ENCODE measurements around the gene ADM2.

The ADM2 gene

DNA sequence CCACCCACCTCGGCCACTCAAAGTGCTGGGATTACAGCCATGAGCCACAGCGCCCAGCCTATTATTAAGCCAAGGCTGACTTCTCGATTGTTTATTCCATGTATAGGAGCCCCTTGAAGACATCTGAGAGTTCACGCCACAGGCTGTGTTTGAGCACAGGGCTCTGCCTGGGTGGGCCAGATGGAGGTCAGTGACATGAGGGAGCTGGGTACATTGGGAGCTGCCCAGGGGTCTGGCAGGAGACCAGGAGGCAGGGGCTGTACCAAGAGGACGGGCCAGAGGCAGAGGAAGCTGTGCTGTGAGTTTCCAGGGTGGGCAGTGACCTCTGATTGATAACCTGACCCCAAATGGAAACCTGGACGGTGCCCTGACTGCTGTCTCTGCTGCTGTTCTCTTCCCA lies 20.8 kb downstream of the ADM2 start:
- ATAC-seq: no peak
- no peak for TF ChIP-seq TCF4 (CRISPR knock-in tag; IDR thresholded peaks at IDR 0.05; ENCODE audit: borderline replicate concordance)
- TF ChIP-seq ISL1 (CRISPR knock-in tag; IDR thresholded peaks at IDR 0.05): no peak
- no peak for TF ChIP-seq SNAI2 (CRISPR knock-in tag; IDR thresholded peaks at IDR 0.05)
- TF ChIP-seq, protein P1, sequence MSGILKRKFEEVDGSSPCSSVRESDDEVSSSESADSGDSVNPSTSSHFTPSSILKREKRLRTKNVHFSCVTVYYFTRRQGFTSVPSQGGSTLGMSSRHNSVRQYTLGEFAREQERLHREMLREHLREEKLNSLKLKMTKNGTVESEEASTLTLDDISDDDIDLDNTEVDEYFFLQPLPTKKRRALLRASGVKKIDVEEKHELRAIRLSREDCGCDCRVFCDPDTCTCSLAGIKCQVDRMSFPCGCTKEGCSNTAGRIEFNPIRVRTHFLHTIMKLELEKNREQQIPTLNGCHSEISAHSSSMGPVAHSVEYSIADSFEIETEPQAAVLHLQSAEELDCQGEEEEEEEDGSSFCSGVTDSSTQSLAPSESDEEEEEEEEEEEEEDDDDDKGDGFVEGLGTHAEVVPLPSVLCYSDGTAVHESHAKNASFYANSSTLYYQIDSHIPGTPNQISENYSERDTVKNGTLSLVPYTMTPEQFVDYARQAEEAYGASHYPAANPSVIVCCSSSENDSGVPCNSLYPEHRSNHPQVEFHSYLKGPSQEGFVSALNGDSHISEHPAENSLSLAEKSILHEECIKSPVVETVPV (CRISPR knock-in tag; IDR thresholded peaks at IDR 0.05): no peak

- ATAC-seq: no peak
- no peak for TF ChIP-seq ZNF8 (CRISPR knock-in tag; IDR thresholded peaks at IDR 0.05)
- TF ChIP-seq, protein P2, sequence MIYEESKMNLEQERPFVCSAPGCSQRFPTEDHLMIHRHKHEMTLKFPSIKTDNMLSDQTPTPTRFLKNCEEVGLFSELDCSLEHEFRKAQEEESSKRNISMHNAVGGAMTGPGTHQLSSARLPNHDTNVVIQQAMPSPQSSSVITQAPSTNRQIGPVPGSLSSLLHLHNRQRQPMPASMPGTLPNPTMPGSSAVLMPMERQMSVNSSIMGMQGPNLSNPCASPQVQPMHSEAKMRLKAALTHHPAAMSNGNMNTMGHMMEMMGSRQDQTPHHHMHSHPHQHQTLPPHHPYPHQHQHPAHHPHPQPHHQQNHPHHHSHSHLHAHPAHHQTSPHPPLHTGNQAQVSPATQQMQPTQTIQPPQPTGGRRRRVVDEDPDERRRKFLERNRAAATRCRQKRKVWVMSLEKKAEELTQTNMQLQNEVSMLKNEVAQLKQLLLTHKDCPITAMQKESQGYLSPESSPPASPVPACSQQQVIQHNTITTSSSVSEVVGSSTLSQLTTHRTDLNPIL (CRISPR knock-in tag; IDR thresholded peaks at IDR 0.05; ENCODE audit: low read depth): no peak
These were observed 21.5 kb downstream of the ADM2 start for GRCh38 chr22:50502628-50503474.

DNA sequence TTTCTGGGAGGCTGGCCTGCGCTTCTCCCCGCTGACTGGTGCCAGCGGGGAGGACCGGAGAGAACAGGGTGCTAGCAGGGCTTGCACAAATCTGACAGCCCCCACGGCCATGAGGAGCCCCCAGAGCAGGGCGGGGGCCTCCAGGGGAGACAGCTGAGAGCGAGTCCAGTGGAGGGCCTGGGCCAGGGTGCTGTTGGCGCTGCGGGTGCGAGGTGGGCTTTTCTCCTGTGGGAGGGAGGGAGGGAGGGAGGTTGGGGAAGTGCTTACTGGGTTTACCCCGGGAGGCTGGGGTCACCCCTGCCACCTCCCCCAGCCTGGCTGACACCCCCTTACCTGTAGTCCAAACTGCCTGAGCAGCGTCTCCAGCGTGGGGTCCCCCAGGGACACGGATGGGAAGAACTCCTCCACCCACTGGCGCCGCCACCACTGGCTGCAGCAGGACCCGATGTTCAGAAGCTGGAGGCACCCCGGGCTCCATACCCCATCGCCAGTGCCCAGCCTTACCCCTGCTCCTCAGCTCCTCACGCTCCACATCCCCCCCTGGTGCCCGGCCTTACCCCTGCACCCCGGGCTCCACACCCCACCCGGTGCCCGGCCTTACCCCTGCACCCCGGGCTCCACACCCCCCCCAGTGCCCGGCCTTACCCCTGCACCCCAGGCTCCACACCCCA lies 22.3 kb downstream of the ADM2 start:
- TF ChIP-seq, protein P1 (CRISPR knock-in tag; IDR thresholded peaks at IDR 0.05): no peak
- TF ChIP-seq RARB (CRISPR knock-in tag; IDR thresholded peaks at IDR 0.05) (no peak), BACH2 (CRISPR knock-in tag; IDR thresholded peaks at IDR 0.05; ENCODE audit: borderline replicate concordance) (no peak), CSDC2 (CRISPR knock-in tag; IDR thresholded peaks at IDR 0.05) (no peak), TOX (CRISPR knock-in tag; IDR thresholded peaks at IDR 0.05; ENCODE audit: borderline replicate concordance) (no peak), ZNF70 (CRISPR knock-in tag; IDR thresholded peaks at IDR 0.05) (no peak), ZFP30 (CRISPR knock-in tag; IDR thresholded peaks at IDR 0.05) (no peak), ISL1 (CRISPR knock-in tag; IDR thresholded peaks at IDR 0.05) (no peak)
- ATAC-seq: no peak

GRCh38 chr22:50504369-50505211 lies 23.2 kb downstream of the ADM2 start:
- ATAC-seq: no peak
- TF ChIP-seq ZC3H10 (CRISPR knock-in tag; IDR thresholded peaks at IDR 0.05) (no peak), RARB (CRISPR knock-in tag; IDR thresholded peaks at IDR 0.05) (no peak), BACH2 (CRISPR knock-in tag; IDR thresholded peaks at IDR 0.05; ENCODE audit: borderline replicate concordance) (no peak), ZNF8 (CRISPR knock-in tag; IDR thresholded peaks at IDR 0.05) (no peak), TSHZ2 (CRISPR knock-in tag; IDR thresholded peaks at IDR 0.05) (no peak), TOX (CRISPR knock-in tag; IDR thresholded peaks at IDR 0.05; ENCODE audit: borderline replicate concordance) (no peak), ZNF565 (CRISPR knock-in tag; conservative IDR thresholded peaks at IDR 0.05; ENCODE audit: low read depth) (no peak), ZNF70 (CRISPR knock-in tag; IDR thresholded peaks at IDR 0.05) (no peak), CSDC2 (CRISPR knock-in tag; IDR thresholded peaks at IDR 0.05) (no peak), GLIS3 (CRISPR knock-in tag; IDR thresholded peaks at IDR 0.05) (no peak), TCF4 (CRISPR knock-in tag; IDR thresholded peaks at IDR 0.05; ENCODE audit: borderline replicate concordance) (no peak), ESRRG (CRISPR knock-in tag; IDR thresholded peaks at IDR 0.05) (no peak), ARNTL (CRISPR knock-in tag; IDR thresholded peaks at IDR 0.05; ENCODE audit: borderline replicate concordance, low read depth) (no peak), PPARA (CRISPR knock-in tag; IDR thresholded peaks at IDR 0.05; ENCODE audit: borderline replicate concordance) (no peak), ZFP3 (CRISPR knock-in tag; IDR thresholded peaks at IDR 0.05) (no peak)
- TF ChIP-seq, protein P2 (CRISPR knock-in tag; IDR thresholded peaks at IDR 0.05; ENCODE audit: low read depth): no peak
- TF ChIP-seq, protein P1 (CRISPR knock-in tag; IDR thresholded peaks at IDR 0.05): no peak

Data from SK-N-SH treated with all-trans-retinoic acid at 6 μM for 48 hours (cell line).